IMR-90 (cell line): ENCODE results near the gene CASP9. TPM values are rescaled to one million over a fixed set of nuclear protein-coding genes. Genes with fewer than 3 reads are reported as not detected.

Source experiments
- ATAC-seq: fragments of 200-7000 bp; cut with Tn5 transposase; 2 replicates; pipeline ENCODE4 v1.9.1; 2020; ENCODE audit warnings: low read depth, mild to moderate bottlenecking, moderate library complexity
- BruUV-seq: library from RNA; stranded (reverse); fragments of 400-500 nt; replicated peaks from 2 replicates; lab custom pipeline; 2021; lab: Mats Ljungman, UMichigan
- CTCF ChIA-PET: fragments of 300-600 bp; formaldehyde crosslinking; extraction: SDS; loops from one replicate; lab custom pipeline; 2021; ENCODE audit warnings: antibody characterized with exemption; lab: Yijun Ruan, JAX
- POLR2A ChIA-PET: fragments of 300-600 bp; sonication (Branson Sonifier 250); formaldehyde crosslinking; loops from one replicate; lab custom pipeline; 2022; ENCODE audit warnings: antibody characterized with exemption; ENCODE audit not compliant: unreplicated experiment; lab: Charles Lee
- DNase-seq: peaks from one replicate; pipeline ENCODE4 v3.0.0; 2013
- H2AFZ ChIP-seq: replicated peaks from 2 replicates; pipeline ENCODE3; 2013; ENCODE audit warnings: low read length, mild to moderate bottlenecking; ENCODE audit not compliant: poor library complexity
- H2AK5ac ChIP-seq: 2 replicates; pipeline ENCODE4 v1.6.1; 2013; ENCODE audit warnings: low read depth, low read length, inconsistent platforms
- H2AK9ac ChIP-seq: replicated peaks from 2 replicates; pipeline ENCODE3; 2013; ENCODE audit warnings: mild to moderate bottlenecking, low read depth, low read length, moderate library complexity; ENCODE audit not compliant: poor library complexity
- H2BK120ac ChIP-seq: 2 replicates; pipeline ENCODE4 v1.6.1; 2013; ENCODE audit warnings: low read depth, low read length, inconsistent platforms
- H2BK15ac ChIP-seq: 3 replicates; pipeline ENCODE4 v1.6.1; 2013; ENCODE audit warnings: low read depth, low read length, inconsistent platforms
- H2BK20ac ChIP-seq: 2 replicates; pipeline ENCODE4 v1.6.1; 2013; ENCODE audit warnings: low read depth, mild to moderate bottlenecking, inconsistent platforms, low read length, moderate library complexity
- H2BK5ac ChIP-seq: 2 replicates; pipeline ENCODE4 v1.6.1; 2013; ENCODE audit warnings: mild to moderate bottlenecking, low read depth, low read length, inconsistent platforms; ENCODE audit not compliant: poor library complexity, severe bottlenecking
- H3K14ac ChIP-seq: replicated peaks from 2 replicates; pipeline ENCODE4 v1.6.1; 2013; ENCODE audit warnings: low read depth, low read length, inconsistent platforms
- H3K18ac ChIP-seq: 2 replicates; pipeline ENCODE4 v1.6.1; 2013; ENCODE audit warnings: low read depth, low read length, control low read depth
- H3K23ac ChIP-seq: 2 replicates; pipeline ENCODE4 v1.6.1; 2013; ENCODE audit warnings: low read depth, low read length, inconsistent platforms
- H3K27ac ChIP-seq: 2 replicates; pipeline ENCODE4 v1.5.1; 2013; ENCODE audit warnings: mild to moderate bottlenecking, control low read depth, low read length; ENCODE audit not compliant: insufficient read depth
- H3K27me3 ChIP-seq: 2 replicates; pipeline ENCODE4 v1.6.1; 2013; ENCODE audit warnings: low read length; ENCODE audit not compliant: control insufficient read depth, insufficient read depth
- H3K36me3 ChIP-seq: 2 replicates; pipeline ENCODE4 v1.6.1; 2013; ENCODE audit warnings: low read length, mixed read lengths; ENCODE audit not compliant: control insufficient read depth, insufficient read depth
- H3K4ac ChIP-seq: 2 replicates; pipeline ENCODE4 v1.6.1; 2013; ENCODE audit warnings: low read depth, low read length, inconsistent platforms
- H3K4me1 ChIP-seq: 2 replicates; pipeline ENCODE4 v1.6.1; 2013; ENCODE audit warnings: low read length, mixed read lengths; ENCODE audit not compliant: control insufficient read depth, insufficient read depth
- H3K4me2 ChIP-seq: 2 replicates; pipeline ENCODE4 v1.6.1; 2013; ENCODE audit warnings: low read depth, mild to moderate bottlenecking, control low read depth, low read length, moderate library complexity
- H3K4me3 ChIP-seq: 2 replicates; pipeline ENCODE4 v1.5.1; 2013; ENCODE audit warnings: low read depth, mild to moderate bottlenecking, control low read depth, low read length, moderate library complexity; ENCODE audit not compliant: insufficient read depth
- H3K56ac ChIP-seq: 2 replicates; pipeline ENCODE4 v1.6.1; 2013; ENCODE audit warnings: low read length, inconsistent platforms; ENCODE audit not compliant: insufficient read depth; ENCODE audit errors: extremely low read depth
- H3K79me1 ChIP-seq, 2 experiments: 2 replicates each; pipeline ENCODE4 v1.6.1; 2013; ENCODE audit warnings: low read length in 2 of 2, inconsistent platforms in 1 of 2, low read depth in 1 of 2
- H3K9ac ChIP-seq: 2 replicates; pipeline ENCODE4 v1.6.1; 2013; ENCODE audit warnings: low read depth, low read length, control low read depth
- H3K9me1 ChIP-seq: 2 replicates; pipeline ENCODE4 v1.6.1; 2013; ENCODE audit warnings: low read length, inconsistent platforms; ENCODE audit not compliant: insufficient read depth
- H3K9me3 ChIP-seq: 2 replicates; pipeline ENCODE4 v1.6.1; 2013; ENCODE audit warnings: low read length; ENCODE audit not compliant: control insufficient read depth, insufficient read depth
- H4K20me1 ChIP-seq: 2 replicates; pipeline ENCODE4 v1.6.1; 2013; ENCODE audit warnings: low read length, inconsistent platforms; ENCODE audit not compliant: insufficient read depth
- H4K5ac ChIP-seq: 2 replicates; pipeline ENCODE4 v1.6.1; 2013; ENCODE audit warnings: mild to moderate bottlenecking, low read depth, low read length, control low read depth
- H4K8ac ChIP-seq, 2 experiments: 2 replicates each; pipeline ENCODE4 v1.6.1; 2013; ENCODE audit warnings: low read depth in 2 of 2, low read length in 2 of 2, control low read depth in 1 of 2, inconsistent platforms in 1 of 2
- H4K91ac ChIP-seq: 2 replicates; pipeline ENCODE4 v1.6.1; 2013; ENCODE audit warnings: low read depth, low read length, inconsistent platforms; ENCODE audit not compliant: insufficient read depth
- CEBPB ChIP-seq: IDR thresholded peaks from 2 replicates; pipeline ENCODE4 v1.6.1; 2012; ENCODE audit warnings: low read depth, low read length, improper control_type of control experiment
- MXI1 ChIP-seq: IDR thresholded peaks from 2 replicates; pipeline ENCODE4 v1.6.1; 2012; ENCODE audit warnings: low read depth, mild to moderate bottlenecking, low read length, moderate library complexity, borderline replicate concordance
- WGBS, 2 experiments: methylation state at CpG; one replicate each; pipeline versions ENCODE4 v1.1.5 to v1.1.7; 2013; ENCODE audit warnings: missing lambda C conversion rate in 2 of 2; ENCODE audit not compliant: insufficient read length in 1 of 2; ENCODE audit errors: extremely low coverage in 2 of 2; 5-methylcytosine and 5-hydroxymethylcytosine counted together
- dilution Hi-C: fragments of 300-500 bp; cut with HindIII; formaldehyde crosslinking; loops from one replicate; pipeline ENCODE4 v1.14.3; 2018; ENCODE audit warnings: low sequenced_read_pairs; ENCODE audit not compliant: unreplicated experiment
- in situ Hi-C: fragments of 300-500 bp; cut with MboI; formaldehyde crosslinking; loops from 3 replicates; pipeline ENCODE4 v1.14.3; 2019; ENCODE audit warnings: low sequenced_read_pairs, inconsistent platforms, mixed read lengths
- intact Hi-C: fragments of 100-400 bp; cut with micrococcal nuclease; formaldehyde crosslinking; loops from 2 replicates; pipeline ENCODE4 v1.10.0; 2022
- polyA plus RNA-seq, 3 experiments: library from polyadenylated mRNA; depleted of rRNA; stranded (reverse); fragments of >200 nt; gene quantifications; 2 replicates each; pipeline ENCODE4 v1.2.3, GENCODE V29; 2012; ENCODE audit warnings: low replicate concordance in 1 of 3
- total RNA-seq: library from RNA; depleted of rRNA; stranded (reverse); fragments of >200 nt; gene quantifications from 2 replicates; pipeline ENCODE4 v1.2.3, GENCODE V29; 2012

The CASP9 gene
- total and polyA plus RNA-seq, 2 of the 4 experiments (the other 2 are of a cell fraction), result 7.0 to 8.3 TPM

GRCh38 chr1:15479654-15480347 is 44.2 kb downstream of the CASP9 start:
- Histone ChIP-seq H4K20me1 (no peaks in the 10 kb centered on the region), H3K18ac (no peak overlapping the region), H4K5ac (no peak overlapping the region), H3K23ac (no peak overlapping the region), H2AFZ (no peak overlapping the region), H3K4me1 (no peaks in the 10 kb centered on the region), H2BK120ac (no peak overlapping the region), H3K79me1 (no peaks in the 10 kb centered on the region), H3K4me2 (no peak overlapping the region), H3K4me3 (no peak overlapping the region), H3K9ac (no peak overlapping the region), H4K91ac (no peak overlapping the region), H2AK5ac (no peak overlapping the region), H2BK15ac (no peak overlapping the region), H3K4ac (no peak overlapping the region), H4K8ac (no peak overlapping the region), H2BK20ac (no peak overlapping the region), H2AK9ac (no peak overlapping the region), H3K56ac (no peak overlapping the region), H3K9me3 (no peaks in the 10 kb centered on the region), H3K9me1 (no peaks in the 10 kb centered on the region), H3K14ac (no peak overlapping the region), H3K27me3 (no peaks in the 10 kb centered on the region; the same call in 1 of the 2 replicates), H3K36me3 (no peaks in the 10 kb centered on the region), H3K27ac (no peak overlapping the region), H2BK5ac (no peak overlapping the region)
- dilution Hi-C loops, result no loop called here
- no peak for ATAC-seq
- BruUV-seq, result no TSS peak
- CTCF ChIA-PET, result no interaction called here
- TF ChIP-seq MXI1 (no peak), CEBPB (peak; percentile 84)
- intact Hi-C loops, result no loop called here
- POLR2A ChIA-PET, result no interaction called here
- no peak for DNase-seq
- in situ Hi-C loops, result no loop called here
- 83% methylated on average over 8 of the region's 11 CpGs; no CpG with 5 or more reads in 1 of the 2 experiments for WGBS, 2 experiments
